Measurements from ENCODE around the gene HAPLN2. TPM values are rescaled to one million over a fixed set of nuclear protein-coding genes. Genes with fewer than 3 reads are reported as not detected.
A peak's percentile ranks its signal among the peaks of the same experiment; 100 is the strongest.

The HAPLN2 gene
- total and polyA plus RNA-seq, 2 of the 8 experiments (the other 6 are each of a cell fraction or from before 2014, with no cell fraction given), result 0.19 to 0.51 TPM

DNA sequence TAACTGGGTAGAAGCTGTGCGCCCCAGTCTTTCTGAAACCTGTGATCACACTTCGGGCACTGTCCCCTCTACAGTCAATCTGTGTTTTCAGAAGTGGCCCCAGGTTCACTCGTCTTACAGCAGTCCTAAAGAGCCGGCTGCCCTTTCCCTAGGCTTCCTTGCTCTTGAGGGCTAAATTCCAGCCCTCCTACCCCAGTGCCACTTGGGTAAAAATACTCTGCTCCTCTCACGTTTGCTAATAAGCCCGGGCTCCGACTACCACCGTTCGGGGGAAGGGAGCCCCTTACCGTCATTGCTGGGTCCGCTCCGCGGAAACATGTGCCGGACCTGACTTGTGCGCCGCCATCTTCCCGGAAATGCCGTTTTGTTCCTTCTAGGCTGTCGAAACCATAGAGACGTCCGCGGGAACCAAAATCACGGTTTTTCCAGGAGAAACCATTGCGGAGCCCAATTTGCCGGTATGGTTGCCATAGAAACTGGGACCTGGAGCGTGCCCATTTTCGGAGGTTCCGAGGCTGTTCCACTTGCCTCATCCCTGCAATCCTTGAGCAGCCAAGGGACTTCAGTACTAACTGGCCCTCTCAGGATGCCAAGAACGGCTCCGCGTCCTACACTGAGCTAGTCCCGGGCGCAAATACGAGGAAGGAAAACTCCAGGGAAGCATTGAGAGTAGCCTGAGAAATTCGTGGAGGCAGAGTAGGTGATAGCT lies 17.9 kb upstream of the HAPLN2 start, which contains the start of gene GPATCH4 (continued):
- TF ChIP-seq NRF1 (IDR thresholded peaks at IDR 0.05; ENCODE audit: low read depth, low read length) (no peak), KDM5A (IDR thresholded peaks at IDR 0.05; ENCODE audit: low read length) (peak; percentile 84), SP1 (IDR thresholded peaks at IDR 0.05; ENCODE audit: low read depth, low read length) (no peak), POU5F1 (IDR thresholded peaks at IDR 0.05; ENCODE audit: low read depth, low read length) (no peak), FOSL1 (IDR thresholded peaks at IDR 0.05; ENCODE audit: insufficient read depth, low read depth, low read length) (no peak), TEAD4 (IDR thresholded peaks at IDR 0.05; ENCODE audit: low read depth, low read length) (peak; percentile 69; the same call in 1 of the 2 replicates), CTBP2 (IDR thresholded peaks at IDR 0.05; ENCODE audit: borderline replicate concordance, insufficient read depth, insufficient read length, low read length) (no peak), CHD1 (IDR thresholded peaks at IDR 0.05; ENCODE audit: low read depth, low read length) (no peak), EZH2 (IDR thresholded peaks at IDR 0.05; ENCODE audit: low read depth, low read length, severe bottlenecking) (no peak), SAP30 (IDR thresholded peaks at IDR 0.05; ENCODE audit: insufficient read depth, insufficient replicate concordance, low read length) (peak; percentile 99), ASH2L (IDR thresholded peaks at IDR 0.05; ENCODE audit: low read length) (peak; percentile 79), BRCA1 (IDR thresholded peaks at IDR 0.05; ENCODE audit: low read depth, low read length) (no peak), TCF12 (IDR thresholded peaks at IDR 0.05; ENCODE audit: low read depth, low read length) (no peak), EP300 (IDR thresholded peaks at IDR 0.05; ENCODE audit: borderline replicate concordance in 1 of 2, low read depth in 2 of 2, low read length in 2 of 2) (no peak), BACH1 (IDR thresholded peaks at IDR 0.05; ENCODE audit: low read length) (no peak), GTF2F1 (IDR thresholded peaks at IDR 0.05; ENCODE audit: borderline replicate concordance, low read depth, low read length) (peak; percentile 48; the same call in 1 of the 2 replicates), MAFK (IDR thresholded peaks at IDR 0.05; ENCODE audit: low read depth, low read length) (no peak), RFX5 (IDR thresholded peaks at IDR 0.05; ENCODE audit: borderline replicate concordance, low read depth, low read length) (no peak), CHD2 (IDR thresholded peaks at IDR 0.05; ENCODE audit: low read length) (no peak), RAD21 (IDR thresholded peaks at IDR 0.05 in 1 of 2, conservative IDR thresholded peaks at IDR 0.05 in 1 of 2; ENCODE audit: low read depth in 2 of 2, low read length in 2 of 2) (no peak), ZNF274 (IDR thresholded peaks at IDR 0.05; ENCODE audit: borderline replicate concordance, extremely low read depth, low read length) (no peak)
- TF ChIP-seq, protein P1, sequence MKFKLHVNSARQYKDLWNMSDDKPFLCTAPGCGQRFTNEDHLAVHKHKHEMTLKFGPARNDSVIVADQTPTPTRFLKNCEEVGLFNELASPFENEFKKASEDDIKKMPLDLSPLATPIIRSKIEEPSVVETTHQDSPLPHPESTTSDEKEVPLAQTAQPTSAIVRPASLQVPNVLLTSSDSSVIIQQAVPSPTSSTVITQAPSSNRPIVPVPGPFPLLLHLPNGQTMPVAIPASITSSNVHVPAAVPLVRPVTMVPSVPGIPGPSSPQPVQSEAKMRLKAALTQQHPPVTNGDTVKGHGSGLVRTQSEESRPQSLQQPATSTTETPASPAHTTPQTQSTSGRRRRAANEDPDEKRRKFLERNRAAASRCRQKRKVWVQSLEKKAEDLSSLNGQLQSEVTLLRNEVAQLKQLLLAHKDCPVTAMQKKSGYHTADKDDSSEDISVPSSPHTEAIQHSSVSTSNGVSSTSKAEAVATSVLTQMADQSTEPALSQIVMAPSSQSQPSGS (IDR thresholded peaks at IDR 0.05; ENCODE audit: low read length), result peak; percentile 74

Measured in H1 (cell line).